Chondrocyte (in vitro differentiated cells): ENCODE measurements around the gene TXNRD3. TPM values are rescaled to one million over a fixed set of nuclear protein-coding genes. Genes with fewer than 3 reads are reported as not detected.
"Not testable (repeated sequence)": the region's sequence is repeated elsewhere in the genome, so short reads cannot be mapped to it uniquely, and the experiment has no call there.

Source experiments
- DNase-seq: peaks from one replicate; pipeline ENCODE4 v3.0.0; 2021; ENCODE audit warnings: mixed read lengths, low spot score
- H3K27ac Mint-ChIP-seq: one replicate; pipeline ENCODE4 v1.8.0; 2021; ENCODE audit warnings: mild to moderate bottlenecking, moderate library complexity, mixed read lengths; ENCODE audit not compliant: unreplicated experiment
- H3K27me3 Mint-ChIP-seq: 2 replicates; pipeline ENCODE4 v1.8.0; 2021; ENCODE audit warnings: low read depth, mixed read lengths
- H3K36me3 Mint-ChIP-seq: 2 replicates; pipeline ENCODE4 v1.8.0; 2021; ENCODE audit warnings: low read depth, mixed read lengths
- H3K4me1 Mint-ChIP-seq: 2 replicates; pipeline ENCODE4 v1.8.0; 2021; ENCODE audit warnings: low read depth, mild to moderate bottlenecking, mixed read lengths
- H3K4me3 Mint-ChIP-seq: one replicate; pipeline ENCODE4 v1.8.0; 2021; ENCODE audit warnings: mild to moderate bottlenecking, moderate library complexity, mixed read lengths; ENCODE audit not compliant: unreplicated experiment
- H3K9me3 Mint-ChIP-seq: 2 replicates; pipeline ENCODE4 v1.8.0; 2021; ENCODE audit warnings: low read depth, mixed read lengths
- CTCF ChIP-seq: fragments of 200-600 bp; sonication (generic); IDR thresholded peaks from 2 replicates; pipeline ENCODE4 v1.5.0; 2021; ENCODE audit warnings: antibody characterized with exemption, mild to moderate bottlenecking, moderate library complexity
- total RNA-seq: library from RNA; stranded (reverse); gene quantifications from 3 replicates; pipeline ENCODE4 v1.2.1, GENCODE V29; 2021

TXNRD3 gene
- total RNA-seq, 1 donor from 2014 or later: 14.2 TPM

- Mint-ChIP-seq H3K36me3 (peaks cover 28% of the 10 kb centered on the region), H3K4me3 (no peak overlapping the region), H3K27ac (no peak overlapping the region), H3K4me1 (peaks cover 5% of the 10 kb centered on the region), H3K27me3 (no peaks in the 10 kb centered on the region), H3K9me3 (peaks cover 2% of the 10 kb centered on the region)
- DNase-seq: no peak
- TF ChIP-seq CTCF: no peak
Measured at GRCh38 chr3:126644615-126645014, 10.3 kb downstream of the TXNRD3 start.

GRCh38 chr3:126638790-126639189 is 16.1 kb downstream of the TXNRD3 start:
- no peaks in the 10 kb centered on the region for H3K4me1 Mint-ChIP-seq
- H3K36me3 Mint-ChIP-seq: peaks cover 46% of the 10 kb centered on the region
- H3K4me3 Mint-ChIP-seq: no peak overlapping the region
- H3K27me3 Mint-ChIP-seq: no peaks in the 10 kb centered on the region
- no peak overlapping the region for H3K27ac Mint-ChIP-seq
- no peaks in the 10 kb centered on the region for H3K9me3 Mint-ChIP-seq
- DNase-seq: no peak
- TF ChIP-seq CTCF: no peak

GRCh38 chr3:126636436-126636835 is 18.5 kb downstream of the TXNRD3 start:
- H3K4me1 Mint-ChIP-seq: no peaks in the 10 kb centered on the region

GRCh38 chr3:126634803-126635202 is 20.1 kb downstream of the TXNRD3 start:
- Mint-ChIP-seq H3K27me3 (no peaks in the 10 kb centered on the region), H3K9me3 (no peaks in the 10 kb centered on the region), H3K4me1 (no peaks in the 10 kb centered on the region), H3K36me3 (peaks cover 43% of the 10 kb centered on the region), H3K27ac (no peak overlapping the region), H3K4me3 (no peak overlapping the region)
- DNase-seq: no peak
- no peak for TF ChIP-seq CTCF

More at GRCh38 chr3:126636436-126636835, 18.5 kb downstream of the TXNRD3 start:
- Mint-ChIP-seq H3K27ac (no peak overlapping the region), H3K36me3 (peaks cover 47% of the 10 kb centered on the region), H3K9me3 (no peaks in the 10 kb centered on the region), H3K27me3 (no peaks in the 10 kb centered on the region), H3K4me3 (no peak overlapping the region)
- DNase-seq: no peak
- TF ChIP-seq CTCF: no peak

GRCh38 chr3:126630020-126630419 is 24.9 kb downstream of the TXNRD3 start:
- no peak for DNase-seq
- H3K4me3 Mint-ChIP-seq: no peak overlapping the region
- no peak for TF ChIP-seq CTCF
- H3K27me3 Mint-ChIP-seq: no peaks in the 10 kb centered on the region
- H3K27ac Mint-ChIP-seq: no peak overlapping the region
- H3K4me1 Mint-ChIP-seq: no peaks in the 10 kb centered on the region
- H3K36me3 Mint-ChIP-seq: peaks cover 34% of the 10 kb centered on the region
- H3K9me3 Mint-ChIP-seq: no peaks in the 10 kb centered on the region

GRCh38 chr3:126625735-126626134 is 29.2 kb downstream of the TXNRD3 start:
- H3K27me3 Mint-ChIP-seq, H3K9me3 Mint-ChIP-seq, H3K27ac Mint-ChIP-seq, DNase-seq, H3K4me3 Mint-ChIP-seq: not testable (repeated sequence)
- peaks cover 21% of the 10 kb centered on the region for H3K36me3 Mint-ChIP-seq
- H3K4me1 Mint-ChIP-seq: peaks cover 24% of the 10 kb centered on the region
